Stimulated activated naive CD8-positive, alpha-beta T cell treated with anti-CD3 and anti-CD28 coated beads, Interleukin-15, amount 100 ng/mL, for 72 hours (primary cell): ENCODE measurements around the gene GPR141.

Source experiments
- ATAC-seq: fragments of 150-1000 bp; cut with Tn5 transposase; 2 replicates; pipeline ENCODE4 v1.10.0; 2021; ENCODE audit warnings: mild to moderate bottlenecking, moderate library complexity
- DNase-seq, 2 donors: peaks; one replicate each; pipeline ENCODE4 v3.0.0; 2021 to 2022
- H3K27ac Mint-ChIP-seq, 2 donors: one replicate each; pipeline ENCODE4 v1.8.0; 2022; ENCODE audit warnings: mild to moderate bottlenecking in 2 of 2, mixed read lengths in 2 of 2, moderate library complexity in 2 of 2
- H3K27me3 Mint-ChIP-seq: one replicate; pipeline ENCODE4 v1.8.0; 2022; ENCODE audit warnings: mixed read lengths
- H3K4me1 Mint-ChIP-seq: one replicate; pipeline ENCODE4 v1.8.0; 2022; ENCODE audit warnings: mild to moderate bottlenecking, mixed read lengths
- H3K4me3 Mint-ChIP-seq, 2 donors: one replicate each; pipeline ENCODE4 v1.8.0; 2022; ENCODE audit warnings: mild to moderate bottlenecking in 2 of 2, mixed read lengths in 2 of 2, moderate library complexity in 1 of 2
- H3K9me3 Mint-ChIP-seq, 2 donors: one replicate each; pipeline ENCODE4 v1.8.0; 2022; ENCODE audit warnings: mixed read lengths in 2 of 2

Gene GPR141

DNA sequence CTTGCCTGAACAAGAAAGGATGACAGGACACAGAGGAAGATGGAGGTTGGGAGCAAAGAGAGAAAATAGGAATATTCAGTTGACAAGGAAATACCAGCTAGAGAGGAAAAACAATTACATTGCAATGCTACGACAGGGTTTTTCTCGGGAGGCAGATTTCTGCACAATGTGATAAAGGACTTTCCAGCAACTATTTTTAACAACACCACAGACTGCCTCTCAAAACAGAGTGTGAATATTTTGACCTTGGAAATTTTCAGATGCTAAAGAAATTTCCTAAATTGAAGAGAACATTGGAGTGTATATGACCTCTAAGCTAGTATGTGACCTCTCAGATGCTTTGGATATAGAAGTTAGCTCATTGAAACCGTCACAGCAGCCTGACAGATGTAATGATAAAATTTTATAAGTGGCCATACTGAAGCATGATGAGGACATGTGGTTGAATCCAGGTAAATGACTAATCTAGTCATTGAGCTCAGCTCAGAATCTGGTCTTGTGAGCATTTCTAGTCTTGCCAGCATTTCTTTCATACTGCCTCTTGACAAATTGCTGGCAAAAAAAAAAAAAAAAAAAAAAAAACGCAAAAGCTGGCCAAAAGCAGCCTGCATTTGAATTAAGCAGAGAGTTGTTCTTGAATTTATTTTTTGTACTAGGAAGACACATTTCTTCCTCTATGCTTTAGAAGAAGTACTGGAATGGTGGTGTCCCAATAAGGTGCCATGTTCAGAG is 24.4 kb downstream of the GPR141 start:
- DNase-seq, result no peak
- H3K9me3 Mint-ChIP-seq, result no peaks in the 10 kb centered on the region
- no peak for ATAC-seq
- H3K27me3 Mint-ChIP-seq, result no peaks in the 10 kb centered on the region
- H3K27ac Mint-ChIP-seq, result peak overlapping the region in 1 of 2 donors; percentile 23
- H3K4me1 Mint-ChIP-seq, result no peaks in the 10 kb centered on the region
- H3K4me3 Mint-ChIP-seq, result no peak overlapping the region

GRCh38 chr7:37709631-37710509 is 26.3 kb downstream of the GPR141 start:
- no peak overlapping the region for H3K27ac Mint-ChIP-seq
- no peaks in the 10 kb centered on the region for H3K4me1 Mint-ChIP-seq
- H3K27me3 Mint-ChIP-seq, result no peaks in the 10 kb centered on the region
- H3K4me3 Mint-ChIP-seq, result no peak overlapping the region
- ATAC-seq (peak; percentile 59), DNase-seq (no peak)
- H3K9me3 Mint-ChIP-seq, result no peaks in the 10 kb centered on the region

- Mint-ChIP-seq H3K27ac (no peak overlapping the region), H3K4me3 (no peak overlapping the region), H3K27me3 (no peaks in the 10 kb centered on the region), H3K9me3 (no peaks in the 10 kb centered on the region), H3K4me1 (no peaks in the 10 kb centered on the region)
- ATAC-seq (no peak), DNase-seq (no peak)
These were observed 30.0 kb downstream of the GPR141 start for GRCh38 chr7:37713613-37714012.

DNA sequence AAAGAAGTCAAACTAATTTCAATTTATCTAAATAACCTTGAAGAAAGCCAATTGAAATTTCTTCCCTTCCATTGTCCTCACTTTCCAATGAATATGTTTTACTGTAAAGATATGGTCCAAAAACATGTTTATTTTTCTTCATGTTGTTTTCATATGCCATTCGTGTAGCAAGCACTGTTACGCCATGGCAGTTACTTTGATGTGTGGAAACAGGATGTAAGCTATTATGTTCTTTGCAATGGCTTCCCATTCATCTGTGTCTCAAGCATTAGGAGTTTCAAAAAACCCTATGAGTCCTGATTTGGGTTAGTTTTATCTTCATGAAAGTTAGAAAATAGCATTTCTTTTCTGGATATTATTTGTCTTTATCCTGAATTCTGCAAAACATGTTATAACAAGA is 31.0 kb downstream of the GPR141 start:
- H3K4me3 Mint-ChIP-seq, result no peak overlapping the region
- ATAC-seq, result no peak
- H3K27me3 Mint-ChIP-seq, result no peaks in the 10 kb centered on the region
- H3K4me1 Mint-ChIP-seq, result no peaks in the 10 kb centered on the region
- no peak for DNase-seq
- H3K9me3 Mint-ChIP-seq, result no peaks in the 10 kb centered on the region
- no peak overlapping the region for H3K27ac Mint-ChIP-seq

- DNase-seq (no peak), ATAC-seq (peak; percentile 26)
- Mint-ChIP-seq H3K27ac (no peak overlapping the region), H3K4me3 (no peak overlapping the region), H3K4me1 (no peaks in the 10 kb centered on the region), H3K27me3 (no peaks in the 10 kb centered on the region), H3K9me3 (no peaks in the 10 kb centered on the region)
These were observed 35.0 kb downstream of the GPR141 start for GRCh38 chr7:37718585-37718984.

DNA sequence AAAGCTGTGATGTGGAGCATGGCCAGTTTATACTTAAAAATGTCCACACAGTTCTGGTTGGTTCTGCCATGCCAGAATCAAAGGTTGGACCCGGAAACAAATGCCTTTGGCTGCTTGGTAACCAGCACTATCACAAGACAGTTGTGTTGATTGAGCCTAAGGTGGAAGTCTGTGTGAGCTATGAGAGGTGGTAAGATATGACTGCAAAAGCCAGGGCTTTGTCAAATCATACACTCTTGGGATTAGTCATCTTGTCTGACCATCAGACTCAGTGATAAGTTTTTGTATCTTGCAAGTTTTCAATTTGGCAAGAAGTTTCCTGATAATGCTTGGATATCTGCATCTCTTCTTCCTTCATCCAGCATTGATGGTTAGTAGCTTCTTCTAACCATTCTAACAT is 35.5 kb downstream of the GPR141 start:
- Mint-ChIP-seq H3K27me3 (no peaks in the 10 kb centered on the region), H3K4me3 (no peak overlapping the region), H3K4me1 (no peaks in the 10 kb centered on the region), H3K27ac (no peak overlapping the region), H3K9me3 (no peaks in the 10 kb centered on the region)
- ATAC-seq (peak; percentile 62), DNase-seq (no peak)

DNA sequence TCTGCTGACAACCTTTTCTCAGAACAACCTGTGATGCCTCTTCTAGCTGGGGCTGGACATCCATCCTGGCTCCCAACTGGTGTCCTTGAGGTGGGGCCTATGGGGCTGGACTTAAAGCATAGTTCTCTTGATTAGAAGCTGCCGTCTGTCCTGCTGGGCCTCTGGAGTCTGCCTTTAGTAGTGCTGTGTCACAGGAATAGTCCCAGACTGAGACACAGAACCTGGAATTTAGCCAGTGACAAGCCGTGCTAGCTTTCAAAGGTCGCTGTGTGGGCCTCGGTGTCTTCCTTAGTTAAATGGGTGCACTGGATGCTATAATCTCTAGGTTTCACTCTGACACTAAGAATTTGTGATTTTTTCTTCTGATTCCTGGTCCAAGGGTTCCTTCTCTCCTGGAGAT is 41.2 kb downstream of the GPR141 start:
- DNase-seq (no peak), ATAC-seq (no peak)
- no peak overlapping the region for H3K4me3 Mint-ChIP-seq
- H3K9me3 Mint-ChIP-seq, result no peaks in the 10 kb centered on the region
- H3K27ac Mint-ChIP-seq, result no peak overlapping the region
- H3K27me3 Mint-ChIP-seq, result no peaks in the 10 kb centered on the region
- H3K4me1 Mint-ChIP-seq, result peaks cover 11% of the 10 kb centered on the region

- H3K4me1 Mint-ChIP-seq, result peaks cover 11% of the 10 kb centered on the region
These were observed 42.5 kb downstream of the GPR141 start for GRCh38 chr7:37726016-37726415.

DNA sequence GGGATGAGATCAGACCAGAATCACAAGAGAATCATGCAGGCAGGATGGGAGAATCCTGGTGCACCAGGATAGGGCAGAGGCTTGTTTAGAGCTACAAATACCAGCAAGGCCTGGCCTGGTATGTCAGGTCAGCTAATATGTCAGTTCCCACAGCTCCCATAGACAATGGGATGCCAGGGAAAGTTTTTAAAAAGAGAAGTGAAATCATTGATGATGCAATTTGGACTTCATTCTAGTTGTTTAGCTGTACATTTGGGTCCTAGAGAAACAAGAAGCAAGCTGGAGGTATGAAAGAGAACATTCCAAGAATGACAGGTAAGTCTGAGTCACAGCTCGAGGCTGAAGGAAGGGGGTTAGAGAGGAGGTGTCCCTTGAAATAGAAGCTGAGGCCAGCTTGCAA is 45.2 kb downstream of the GPR141 start:
- Mint-ChIP-seq H3K27me3 (no peaks in the 10 kb centered on the region), H3K4me3 (no peak overlapping the region), H3K27ac (no peak overlapping the region), H3K9me3 (no peaks in the 10 kb centered on the region), H3K4me1 (peaks cover 11% of the 10 kb centered on the region)
- no peak for ATAC-seq
- no peak for DNase-seq

More at GRCh38 chr7:37726016-37726415, 42.5 kb downstream of the GPR141 start:
- Mint-ChIP-seq H3K27ac (no peak overlapping the region), H3K4me3 (no peak overlapping the region), H3K9me3 (no peaks in the 10 kb centered on the region), H3K27me3 (no peaks in the 10 kb centered on the region)
- ATAC-seq, result no peak
- DNase-seq, result no peak

- Mint-ChIP-seq H3K27me3 (no peaks in the 10 kb centered on the region), H3K27ac (no peak overlapping the region), H3K9me3 (no peaks in the 10 kb centered on the region), H3K4me3 (no peak overlapping the region), H3K4me1 (peaks cover 11% of the 10 kb centered on the region)
- DNase-seq (no peak), ATAC-seq (no peak)
These were observed 45.6 kb downstream of the GPR141 start for GRCh38 chr7:37729181-37729580.

- DNase-seq, result no peak
- ATAC-seq, result no peak
- H3K27ac Mint-ChIP-seq, result no peak overlapping the region
- H3K4me1 Mint-ChIP-seq, result peaks cover 11% of the 10 kb centered on the region
- H3K27me3 Mint-ChIP-seq, result no peaks in the 10 kb centered on the region
- no peak overlapping the region for H3K4me3 Mint-ChIP-seq
- no peaks in the 10 kb centered on the region for H3K9me3 Mint-ChIP-seq
These were observed 46.9 kb downstream of the GPR141 start for GRCh38 chr7:37730501-37730900.

- Mint-ChIP-seq H3K4me3 (no peak overlapping the region), H3K9me3 (no peaks in the 10 kb centered on the region), H3K27me3 (no peaks in the 10 kb centered on the region), H3K27ac (no peak overlapping the region), H3K4me1 (peaks cover 5% of the 10 kb centered on the region)
- DNase-seq (peak; percentile 10 to 15), ATAC-seq (peak; percentile 67)
These were observed 48.7 kb downstream of the GPR141 start for GRCh38 chr7:37732253-37732652.

DNA sequence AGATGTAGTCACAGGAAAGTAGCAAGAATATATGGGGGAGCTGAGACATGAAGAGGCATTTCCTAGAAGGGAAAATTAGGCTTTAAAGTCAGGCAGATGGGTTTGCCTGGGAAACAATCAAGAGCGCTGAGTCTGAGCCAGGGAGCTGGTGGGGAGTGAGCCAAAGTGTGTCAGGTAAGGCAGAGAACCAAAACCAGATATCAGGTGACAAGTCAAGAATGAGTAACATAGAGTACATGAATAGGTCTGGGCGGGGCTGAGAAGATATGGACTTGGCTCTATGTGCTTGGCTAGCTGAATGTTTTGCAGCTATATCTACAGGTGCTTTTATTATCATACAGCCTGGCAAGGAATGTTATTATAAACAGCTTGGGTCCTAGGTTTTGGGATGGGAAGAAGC is 49.3 kb downstream of the GPR141 start:
- no peaks in the 10 kb centered on the region for H3K27me3 Mint-ChIP-seq
- H3K4me3 Mint-ChIP-seq, result no peak overlapping the region
- H3K27ac Mint-ChIP-seq, result no peak overlapping the region
- no peaks in the 10 kb centered on the region for H3K9me3 Mint-ChIP-seq
- DNase-seq (no peak), ATAC-seq (no peak)
- peaks cover 5% of the 10 kb centered on the region for H3K4me1 Mint-ChIP-seq

DNA sequence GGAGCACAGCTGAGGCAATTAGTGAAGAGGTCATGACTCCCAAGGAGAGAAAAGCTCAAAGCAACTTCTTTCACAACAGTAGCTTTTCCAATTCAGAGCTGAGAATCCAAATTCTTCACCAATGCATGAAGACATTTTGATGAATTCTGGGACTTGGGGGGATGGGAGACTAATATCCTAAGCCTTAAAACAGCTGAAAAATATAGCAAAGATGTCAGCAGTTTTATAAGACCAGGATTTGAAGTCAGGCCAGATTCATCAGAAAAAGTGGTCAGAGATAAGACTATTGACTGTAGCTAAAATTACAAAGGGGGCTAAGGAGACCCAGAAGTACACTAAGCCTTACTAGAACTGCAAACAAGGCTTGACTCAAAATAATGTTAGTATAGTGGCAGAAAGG is 51.6 kb downstream of the GPR141 start:
- ATAC-seq (no peak), DNase-seq (no peak)
- H3K27me3 Mint-ChIP-seq, result no peaks in the 10 kb centered on the region
- no peaks in the 10 kb centered on the region for H3K9me3 Mint-ChIP-seq
- no peak overlapping the region for H3K27ac Mint-ChIP-seq
- H3K4me1 Mint-ChIP-seq, result no peaks in the 10 kb centered on the region
- H3K4me3 Mint-ChIP-seq, result no peak overlapping the region

DNA sequence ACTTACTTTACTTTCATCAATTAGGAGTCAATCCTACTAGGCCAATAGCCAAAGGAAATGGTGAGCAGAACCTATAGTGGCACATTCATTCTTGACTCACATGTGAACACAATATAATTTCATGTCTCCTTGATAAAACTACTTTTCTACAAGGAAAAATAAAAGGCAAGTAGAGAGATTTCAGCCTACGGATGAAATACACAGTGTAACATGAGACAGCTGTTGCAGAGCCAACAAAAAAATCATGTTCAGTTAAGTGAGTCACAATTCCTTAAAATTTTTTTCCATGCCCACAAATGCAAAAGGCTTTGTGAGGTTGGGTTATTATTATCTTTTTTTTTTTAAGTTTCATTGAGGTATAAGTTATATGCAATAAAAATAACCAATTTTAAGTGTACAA is 54.8 kb downstream of the GPR141 start:
- no peaks in the 10 kb centered on the region for H3K27me3 Mint-ChIP-seq
- no peaks in the 10 kb centered on the region for H3K4me1 Mint-ChIP-seq
- DNase-seq (no peak), ATAC-seq (no peak)
- no peak overlapping the region for H3K4me3 Mint-ChIP-seq
- H3K9me3 Mint-ChIP-seq, result no peaks in the 10 kb centered on the region
- H3K27ac Mint-ChIP-seq, result no peak overlapping the region

DNA sequence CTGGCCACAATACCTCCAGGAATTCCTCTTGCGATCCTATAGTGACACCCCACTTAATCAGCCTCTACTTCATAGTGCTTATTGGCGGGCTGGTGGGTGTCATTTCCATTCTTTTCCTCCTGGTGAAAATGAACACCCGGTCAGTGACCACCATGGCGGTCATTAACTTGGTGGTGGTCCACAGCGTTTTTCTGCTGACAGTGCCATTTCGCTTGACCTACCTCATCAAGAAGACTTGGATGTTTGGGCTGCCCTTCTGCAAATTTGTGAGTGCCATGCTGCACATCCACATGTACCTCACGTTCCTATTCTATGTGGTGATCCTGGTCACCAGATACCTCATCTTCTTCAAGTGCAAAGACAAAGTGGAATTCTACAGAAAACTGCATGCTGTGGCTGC is 56.8 kb downstream of the GPR141 start:
- Mint-ChIP-seq H3K9me3 (no peaks in the 10 kb centered on the region), H3K27me3 (no peaks in the 10 kb centered on the region), H3K4me3 (no peak overlapping the region)

More for the DNA sequence above, 56.8 kb downstream of the GPR141 start:
- ATAC-seq, result no peak
- Mint-ChIP-seq H3K4me1 (no peaks in the 10 kb centered on the region), H3K27ac (no peak overlapping the region)
- DNase-seq, result no peak
